HFF-Myc (cell line): ENCODE results near the gene SP4.

Experiments used
- DNase-seq: peaks from one replicate; pipeline ENCODE4 v3.0.0-alpha.2; 2011; ENCODE audit warnings: low read depth; ENCODE audit errors: extremely low read depth
- H3K4me3 ChIP-seq: replicated peaks from 2 replicates; pipeline ENCODE4 v1.5.1; 2011; ENCODE audit warnings: low read depth, mild to moderate bottlenecking, control low read depth, low read length
- CTCF ChIP-seq: IDR thresholded peaks from 2 replicates; pipeline ENCODE4 v1.5.1; 2012; ENCODE audit warnings: mild to moderate bottlenecking, low read depth, low read length, control low read depth; ENCODE audit errors: missing control alignments

SP4 gene

GRCh38 chr7:21538936-21539495 lies 111.1 kb downstream of the SP4 start:
- no peak for TF ChIP-seq CTCF
- H3K4me3 ChIP-seq: no peak overlapping the region
- no peak for DNase-seq

GRCh38 chr7:21542891-21543527 lies 115.1 kb downstream of the SP4 start, which contains the start of gene DNAH11:
TSS of gene DNAH11 (plus strand) at chr7:21543039. CDS start at chr7:21543246, 207 bp downstream.
- TF ChIP-seq CTCF: no peak
- H3K4me3 ChIP-seq: peak within 1 kb of the TSS; percentile 25
- DNase-seq: no peak

- TF ChIP-seq CTCF: no peak
- H3K4me3 ChIP-seq: peak overlapping the region; percentile 25
- DNase-seq: no peak
These were observed 115.8 kb downstream of the SP4 start for GRCh38 chr7:21543528-21544302.

- no peak for TF ChIP-seq CTCF
- no peak overlapping the region for H3K4me3 ChIP-seq
- DNase-seq: no peak
These were observed 116.4 kb downstream of the SP4 start for GRCh38 chr7:21544303-21544656.

- no peak for TF ChIP-seq CTCF
- no peak overlapping the region for H3K4me3 ChIP-seq
- DNase-seq: no peak
These were observed 116.8 kb downstream of the SP4 start for GRCh38 chr7:21544715-21545114.

GRCh38 chr7:21547501-21547900 lies 119.6 kb downstream of the SP4 start:
- no peak for TF ChIP-seq CTCF
- no peak overlapping the region for H3K4me3 ChIP-seq
- DNase-seq: no peak
